ENCODE results near the gene TMEM140.
"Not testable (repeated sequence)": the region's sequence is repeated elsewhere in the genome, so short reads cannot be mapped to it uniquely, and the experiment has no call there.

The TMEM140 gene

DNA sequence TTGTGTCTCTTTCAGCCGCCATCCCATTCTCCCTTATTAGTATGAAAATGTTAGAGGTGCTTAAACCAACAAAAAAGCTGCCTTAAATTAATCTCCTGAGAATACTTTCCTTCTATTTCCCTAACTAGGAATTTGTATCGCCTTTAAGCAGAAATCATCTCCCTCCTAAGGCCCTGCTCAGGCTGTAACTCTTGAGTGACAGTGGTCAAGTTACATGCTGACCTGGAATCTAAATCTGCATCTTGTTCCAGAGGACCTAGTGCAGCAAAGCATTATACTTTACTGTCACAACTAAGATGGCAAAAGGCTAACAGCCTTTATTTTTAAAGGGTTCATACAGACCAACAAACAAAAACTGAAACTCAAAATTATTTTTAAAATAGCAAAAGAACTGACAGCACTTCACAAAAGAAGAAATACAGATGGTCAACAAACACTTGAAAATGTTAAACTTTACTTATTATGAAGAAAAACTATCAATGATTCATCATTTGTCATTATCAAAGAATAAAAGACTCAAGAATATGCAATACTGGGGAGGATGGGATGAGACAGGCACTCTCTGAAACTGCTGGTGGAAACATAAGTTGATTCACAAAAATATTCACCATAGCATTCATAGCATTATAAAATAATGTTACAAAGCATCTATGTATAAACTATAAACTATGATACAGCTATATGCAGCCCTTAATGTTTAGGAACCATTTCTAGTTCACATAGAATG, 11.7 kb downstream of the TMEM140 start:
- no peak for DNase-seq

DNA sequence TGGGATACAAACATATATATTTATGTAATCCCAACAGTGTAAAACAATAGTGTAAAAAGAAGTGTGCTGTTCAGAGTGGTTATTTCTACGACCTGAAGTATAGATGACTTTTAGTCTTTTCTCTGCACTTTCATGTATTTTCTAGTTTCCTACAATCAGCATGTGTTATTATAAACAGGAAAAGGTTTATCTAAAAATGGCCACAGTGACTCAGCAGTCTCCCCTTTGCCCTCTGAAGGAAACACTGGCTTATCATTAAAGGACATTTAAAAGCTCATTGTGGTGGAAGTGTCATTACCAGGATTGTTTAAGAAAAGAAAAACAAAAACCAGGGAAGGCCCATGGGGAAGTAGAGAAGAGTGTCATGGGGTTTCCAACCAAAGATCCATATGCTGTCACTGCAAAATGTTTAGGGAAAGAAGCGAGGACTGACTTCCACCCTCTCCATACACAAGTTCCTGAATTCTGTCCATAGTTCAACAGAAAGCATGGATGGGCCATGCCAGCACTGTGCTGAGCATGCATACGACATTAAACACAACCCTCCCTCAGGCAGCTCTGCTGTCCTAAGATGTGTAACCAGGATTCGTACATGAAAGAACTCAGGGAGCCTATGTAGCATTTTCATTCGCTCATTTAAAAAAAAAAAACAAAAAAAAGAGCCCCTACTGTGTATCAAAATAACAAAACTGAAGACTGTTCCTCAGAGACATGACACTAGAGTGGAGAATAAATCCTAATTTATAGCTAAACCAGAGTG, 12.4 kb downstream of the TMEM140 start:
- no peak for DNase-seq

DNA sequence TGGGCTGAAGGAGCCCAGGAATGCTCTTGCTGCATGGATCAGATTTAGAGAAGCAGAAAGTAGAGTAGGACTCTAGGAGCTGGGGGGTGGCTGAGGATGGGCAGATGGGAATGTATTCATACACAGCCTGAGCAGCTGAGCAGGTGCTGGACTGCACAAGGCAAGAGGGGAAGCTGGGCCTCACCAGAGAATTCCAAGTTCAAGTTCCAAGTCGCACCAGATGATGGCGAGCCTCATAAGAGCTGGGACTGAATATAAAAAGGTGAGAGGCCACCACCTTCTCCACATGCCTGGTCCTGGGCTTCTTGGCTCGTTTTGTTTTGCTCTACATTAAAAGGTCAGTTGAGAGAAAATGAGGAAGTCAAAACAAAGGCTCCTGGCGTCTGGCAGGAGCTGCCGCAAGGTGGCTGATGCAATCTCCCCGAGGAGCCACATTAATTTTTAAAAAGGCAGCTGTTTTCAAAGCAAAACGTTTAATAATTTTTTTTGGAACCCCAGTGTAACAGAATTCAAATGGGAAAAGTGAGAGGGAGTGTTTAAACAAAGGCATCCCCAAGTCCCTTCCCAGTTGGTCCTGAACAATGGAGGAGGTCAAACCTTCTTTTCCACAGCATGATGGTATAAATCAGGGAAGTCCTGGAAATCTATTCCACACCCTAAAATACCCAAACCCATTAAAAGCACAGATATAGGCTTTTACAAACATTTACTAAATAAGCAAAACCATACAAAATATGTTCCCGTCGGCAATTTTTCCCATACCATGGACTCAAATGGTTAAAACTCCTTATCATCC, 13.2 kb downstream of the TMEM140 start:
- DNase-seq: no peak

DNA sequence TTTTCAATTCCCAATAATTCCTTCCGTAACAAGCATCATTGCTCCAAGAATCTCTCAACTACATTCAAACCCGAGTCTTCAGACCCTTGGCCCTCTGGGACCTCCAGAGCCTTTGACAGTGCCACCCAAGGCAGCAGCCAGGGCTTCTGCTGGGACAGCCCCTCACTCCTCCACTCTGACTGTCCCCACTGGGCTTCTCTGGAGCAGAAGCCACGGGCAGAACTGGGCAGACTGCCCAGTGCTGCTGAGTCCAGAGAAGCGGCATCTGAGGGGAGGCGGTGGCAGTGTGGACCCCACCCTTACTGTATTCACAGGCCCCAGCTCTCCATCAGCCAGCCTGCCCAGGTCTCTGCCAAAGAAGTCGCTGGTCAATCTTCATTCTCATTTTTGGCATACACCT, 13.8 kb downstream of the TMEM140 start:
- DNase-seq: no peak

DNA sequence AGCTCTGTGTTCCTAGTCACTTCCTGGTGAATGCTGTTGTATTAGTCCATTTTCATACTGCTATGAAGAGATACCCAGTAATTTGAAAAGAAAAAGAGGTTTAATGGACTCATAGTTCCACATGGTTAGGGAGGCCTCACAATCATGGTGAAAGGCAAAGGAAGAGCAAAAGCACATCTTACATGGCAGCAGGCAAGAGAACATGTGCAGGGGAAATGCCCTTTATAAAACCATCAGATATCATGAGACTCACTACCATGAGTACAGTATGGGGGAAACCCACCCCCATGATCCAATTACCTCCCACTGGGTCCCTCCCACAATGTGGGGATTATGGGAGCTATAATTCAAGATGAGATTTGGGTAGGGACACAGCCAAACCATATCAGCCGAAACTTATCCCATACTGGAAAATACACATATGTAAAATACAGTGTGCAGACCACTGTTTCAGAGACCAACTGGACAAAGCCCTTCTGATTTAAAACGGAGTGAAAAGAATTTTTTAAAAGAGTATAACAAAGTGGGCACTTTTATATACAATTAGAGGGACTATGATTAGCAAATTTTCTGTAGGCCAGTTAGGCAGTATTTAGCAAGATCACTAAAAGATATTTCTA, 14.6 kb downstream of the TMEM140 start:
- DNase-seq: no peak

DNA sequence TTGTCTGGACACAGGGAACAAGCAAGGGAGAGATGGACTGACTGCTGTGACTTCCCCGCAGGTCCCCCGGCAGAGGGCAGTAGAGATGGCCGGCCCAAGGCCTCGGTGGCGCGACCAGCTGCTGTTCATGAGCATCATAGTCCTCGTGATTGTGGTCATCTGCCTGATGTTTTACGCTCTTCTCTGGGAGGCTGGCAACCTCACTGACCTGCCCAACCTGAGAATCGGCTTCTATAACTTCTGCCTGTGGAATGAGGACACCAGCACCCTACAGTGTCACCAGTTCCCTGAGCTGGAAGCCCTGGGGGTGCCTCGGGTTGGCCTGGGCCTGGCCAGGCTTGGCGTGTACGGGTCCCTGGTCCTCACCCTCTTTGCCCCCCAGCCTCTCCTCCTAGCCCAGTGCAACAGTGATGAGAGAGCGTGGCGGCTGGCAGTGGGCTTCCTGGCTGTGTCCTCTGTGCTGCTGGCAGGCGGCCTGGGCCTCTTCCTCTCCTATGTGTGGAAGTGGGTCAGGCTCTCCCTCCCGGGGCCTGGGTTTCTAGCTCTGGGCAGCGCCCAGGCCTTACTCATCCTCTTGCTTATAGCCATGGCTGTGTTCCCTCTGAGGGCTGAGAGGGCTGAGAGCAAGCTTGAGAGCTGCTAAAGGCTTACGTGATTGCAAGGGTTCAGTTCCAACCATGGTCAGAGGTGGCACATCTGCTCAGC, 16.6 kb downstream of the TMEM140 start:
- no peak for DNase-seq

DNA sequence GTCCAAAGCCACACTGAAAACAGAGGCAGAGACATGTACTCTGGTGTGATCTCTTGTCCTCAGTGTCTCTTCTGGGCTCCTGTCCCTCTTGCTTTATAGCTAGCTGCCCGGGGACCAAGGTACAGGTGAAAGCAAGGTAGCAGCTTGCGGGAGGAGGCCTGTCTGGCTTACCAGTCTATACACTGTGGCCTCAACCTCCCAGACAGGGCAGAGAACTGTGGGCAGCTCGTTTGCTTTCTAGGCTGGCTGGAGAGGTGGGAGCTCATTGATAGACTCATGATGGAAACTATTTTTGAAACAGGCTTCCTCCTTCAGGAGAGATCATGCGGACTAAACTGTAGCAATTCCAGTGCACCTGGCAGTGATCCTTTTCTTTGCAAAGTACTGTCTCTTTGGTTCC, 18.0 kb downstream of the TMEM140 start:
- no peak for DNase-seq

DNA sequence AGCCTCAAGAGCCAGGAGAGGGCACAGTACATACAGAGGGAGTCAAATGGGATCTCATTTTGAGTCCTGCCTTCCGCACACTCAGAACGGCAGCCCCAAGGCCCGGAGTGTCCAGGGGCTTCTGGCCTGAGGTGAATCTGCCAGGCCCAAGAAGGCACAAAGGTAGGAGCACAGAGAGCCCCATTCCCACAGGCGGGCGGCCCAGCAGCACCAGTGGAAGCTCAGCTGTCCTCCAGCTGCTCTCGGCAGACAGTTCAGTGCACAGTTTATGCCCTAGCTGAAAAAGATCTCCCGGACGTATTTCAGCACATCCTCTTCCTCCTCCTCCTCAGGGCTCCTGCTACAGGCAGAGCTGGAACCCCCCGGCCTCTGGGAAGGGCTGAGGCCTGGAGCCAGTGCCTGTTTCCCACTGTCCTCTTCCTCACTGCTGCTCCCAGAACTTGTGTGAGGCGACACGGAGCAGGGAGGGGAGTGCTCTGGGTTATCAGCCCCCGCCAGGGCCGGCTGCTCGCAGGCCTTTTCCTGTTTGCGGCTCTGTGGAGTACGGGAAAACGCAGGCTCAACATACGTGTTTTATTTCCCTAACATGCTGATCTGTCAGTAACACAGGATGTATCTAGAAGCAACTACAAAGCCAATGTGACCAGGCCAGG, 18.6 kb downstream of the TMEM140 start:
- DNase-seq: no peak

DNA sequence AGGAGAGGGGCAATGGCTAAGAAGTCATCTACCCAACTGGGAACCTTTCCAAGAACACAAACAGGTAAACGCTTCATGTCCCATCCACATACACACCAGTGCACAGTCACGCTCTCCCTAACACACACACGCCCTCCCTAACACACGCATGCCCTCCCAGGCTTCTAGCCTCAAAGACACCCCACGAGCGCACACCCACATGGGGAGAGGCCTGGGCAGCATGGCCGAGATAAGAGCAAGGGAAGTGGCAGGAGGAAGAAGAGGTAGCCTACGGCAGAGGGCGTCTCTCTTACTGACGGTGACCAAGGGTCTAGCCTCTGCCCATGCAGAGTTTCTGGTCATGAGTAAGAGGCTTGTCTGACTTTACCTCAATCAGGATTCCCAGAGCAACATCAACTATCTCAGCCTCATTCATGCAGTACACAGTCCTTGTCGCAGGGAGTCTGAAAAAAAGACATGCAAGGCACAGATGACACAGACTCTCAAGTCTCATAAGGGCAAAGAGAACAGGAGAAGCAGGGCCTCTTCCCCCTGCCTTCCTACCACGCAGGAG, 19.6 kb downstream of the TMEM140 start:
- no peak for DNase-seq

DNA sequence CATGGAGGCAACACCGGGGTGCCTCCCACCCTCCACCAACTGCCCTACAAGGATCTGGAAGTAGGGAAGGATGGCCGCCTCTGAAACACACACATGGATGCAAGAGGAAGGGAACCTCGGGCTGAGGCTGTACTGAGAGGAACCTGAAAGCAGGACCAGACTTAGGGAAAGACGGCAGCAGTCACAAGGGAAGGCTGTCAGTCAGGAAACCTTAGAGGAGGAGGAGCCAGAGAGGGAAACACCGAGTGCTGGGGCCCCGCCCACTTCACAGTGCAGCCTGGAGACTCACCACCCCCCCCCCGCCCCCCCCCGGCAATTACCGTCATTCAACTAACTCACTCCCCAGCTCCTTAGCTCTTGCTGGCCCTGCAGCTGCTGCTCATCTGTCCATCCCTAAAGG, 20.1 kb downstream of the TMEM140 start:
- DNase-seq: no peak

DNA sequence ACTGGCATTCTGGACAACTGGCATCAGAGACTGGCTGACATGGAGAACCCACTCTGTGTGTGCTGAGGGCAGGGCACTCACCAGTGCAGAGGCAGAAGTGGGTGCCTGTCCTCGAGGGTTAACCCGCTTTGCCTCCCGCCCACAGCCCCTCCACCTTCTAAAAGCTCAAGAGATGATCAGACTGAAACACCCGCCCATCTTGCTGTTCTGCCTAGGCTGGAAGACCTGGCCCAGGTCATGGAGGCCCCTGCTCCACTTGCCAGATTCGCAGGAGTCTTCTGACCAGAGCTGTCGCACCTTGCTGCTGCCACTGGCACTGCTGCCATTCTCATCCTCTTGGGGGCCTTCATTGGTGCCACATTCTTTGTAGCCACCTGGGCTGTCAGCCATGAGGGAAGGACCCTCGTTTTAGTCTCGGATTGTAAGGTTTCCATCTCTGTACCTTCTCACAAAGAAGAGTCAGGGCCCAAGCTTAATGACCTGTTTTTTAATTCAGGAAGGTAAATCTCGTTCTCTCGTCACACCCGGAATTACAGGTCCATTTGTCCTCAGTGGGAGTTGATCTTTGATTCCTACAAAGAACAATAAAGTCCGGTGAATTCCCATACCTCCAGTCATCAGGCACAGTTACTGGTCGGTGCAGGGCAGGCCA, 20.7 kb downstream of the TMEM140 start:
- DNase-seq: no peak

DNA sequence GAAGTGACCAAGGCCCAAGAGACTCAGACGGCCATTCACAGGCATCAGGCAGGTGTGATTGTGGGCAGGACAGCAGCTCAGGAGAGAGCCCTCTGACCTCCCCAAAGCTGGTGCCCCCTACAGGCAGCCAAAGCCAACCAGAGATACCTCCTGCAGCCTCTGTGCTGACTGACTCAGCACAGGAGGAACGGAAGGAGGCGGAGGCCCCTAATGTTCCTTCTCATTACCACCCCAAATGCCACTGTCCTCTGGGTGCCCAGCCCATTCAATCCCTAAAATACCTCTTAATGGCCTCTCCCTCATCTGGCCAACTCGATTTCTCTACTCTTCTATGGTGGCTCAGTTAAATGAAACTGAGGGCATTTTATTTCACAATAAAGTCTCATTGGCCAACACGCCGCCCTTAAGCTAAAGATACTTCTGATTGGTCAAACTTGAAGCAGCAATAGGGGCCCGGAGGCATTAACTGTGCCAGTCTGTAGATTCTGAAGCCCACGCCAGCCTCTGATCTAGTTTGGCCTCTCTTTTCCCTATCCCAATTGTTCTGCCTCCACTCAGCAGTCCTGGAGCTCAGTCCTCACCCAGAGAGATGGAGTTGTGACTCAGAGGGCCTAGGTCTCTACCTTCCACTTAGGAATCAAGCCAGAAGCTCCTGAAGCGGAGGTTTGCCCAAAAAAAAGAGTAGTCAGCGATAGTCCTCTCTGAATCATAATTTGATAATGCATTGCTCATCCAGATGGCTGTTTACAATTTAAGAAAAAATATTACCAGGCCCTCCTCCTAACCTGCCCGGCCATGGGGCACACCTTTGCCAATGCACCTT, 21.5 kb downstream of the TMEM140 start:
- no peak for DNase-seq

DNA sequence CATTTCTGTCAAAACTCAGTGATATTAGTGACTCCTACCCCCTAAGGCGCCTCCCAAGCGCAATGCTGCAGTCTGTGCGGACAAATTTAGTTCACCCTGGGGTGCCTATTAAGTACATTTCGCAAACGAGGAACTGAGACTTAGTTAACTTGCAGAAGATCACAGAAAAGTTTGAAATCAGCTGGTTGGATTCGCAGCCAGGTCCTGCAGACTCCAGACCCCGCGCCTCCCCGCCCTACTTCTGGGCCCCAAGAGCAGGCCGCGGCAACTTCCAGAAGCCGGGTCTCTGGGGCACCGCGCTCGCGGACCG, 22.0 kb downstream of the TMEM140 start:
- no peak for DNase-seq

DNA sequence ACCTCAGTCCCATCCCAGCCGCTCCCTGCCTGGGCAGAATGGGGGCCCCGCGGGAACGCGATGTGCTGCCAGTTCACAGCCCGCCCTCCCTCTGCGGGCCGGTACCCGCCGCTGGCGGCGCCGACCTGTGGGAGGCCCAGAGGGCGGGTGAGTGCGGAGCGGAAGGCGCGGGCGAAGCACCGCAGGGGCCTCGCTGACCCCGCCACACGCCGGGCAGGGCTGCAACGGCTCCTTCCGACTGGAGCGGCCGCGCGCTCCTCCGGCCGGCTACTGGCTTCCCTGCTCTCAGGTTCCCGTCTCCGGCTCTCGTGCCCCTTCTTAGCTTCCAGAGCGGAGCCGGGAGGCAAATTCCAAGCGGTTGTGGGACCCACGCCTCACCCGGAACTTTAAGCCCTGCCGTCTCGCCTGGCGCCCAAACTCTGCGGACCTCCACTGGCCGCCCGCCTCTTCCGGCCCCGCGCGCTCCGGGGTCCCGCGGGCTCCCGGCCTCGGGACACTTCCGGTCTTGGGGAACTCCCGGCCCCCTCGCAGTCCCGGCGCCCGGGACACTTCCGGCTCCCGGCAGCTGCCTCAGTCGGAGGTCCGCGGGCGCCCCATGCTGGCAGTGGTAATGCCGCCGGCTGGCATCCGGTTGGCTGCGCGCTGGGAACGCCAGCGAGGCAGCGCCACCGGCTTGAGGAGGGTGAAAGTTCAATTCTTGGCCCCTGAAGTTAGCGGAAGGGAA, 22.6 kb downstream of the TMEM140 start, which contains the start of gene CYREN:
Gene CYREN (minus strand): TSS at position 434 of the 724 bp plus-strand sequence. CDS start 1,785 bp downstream, outside the sequence.
- DNase-seq: peak; percentile 66

DNA sequence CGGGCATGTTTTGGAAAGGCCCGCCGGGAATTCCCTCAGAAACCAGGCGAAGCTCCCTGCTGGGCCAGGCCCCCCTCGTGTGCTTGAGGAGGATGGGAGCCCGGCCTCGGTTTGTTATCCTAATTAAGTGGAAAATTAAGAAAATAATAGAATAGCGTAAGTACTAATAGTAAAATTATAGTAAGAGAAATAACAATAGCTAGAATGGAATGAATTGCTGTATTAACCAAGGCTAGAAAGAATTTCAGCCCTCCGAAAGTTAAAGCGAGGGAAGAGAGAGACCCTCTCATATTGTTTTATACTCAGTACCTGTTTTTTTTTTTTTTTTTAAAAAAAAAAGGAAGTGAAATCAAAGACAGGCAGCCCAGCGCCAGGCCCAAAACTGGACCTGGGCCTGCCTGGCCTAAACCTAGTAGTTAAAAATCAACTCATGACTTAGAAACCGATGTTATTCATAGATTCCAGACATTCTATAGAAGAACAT, 23.2 kb downstream of the TMEM140 start:
- not testable (repeated sequence) for DNase-seq

DNA sequence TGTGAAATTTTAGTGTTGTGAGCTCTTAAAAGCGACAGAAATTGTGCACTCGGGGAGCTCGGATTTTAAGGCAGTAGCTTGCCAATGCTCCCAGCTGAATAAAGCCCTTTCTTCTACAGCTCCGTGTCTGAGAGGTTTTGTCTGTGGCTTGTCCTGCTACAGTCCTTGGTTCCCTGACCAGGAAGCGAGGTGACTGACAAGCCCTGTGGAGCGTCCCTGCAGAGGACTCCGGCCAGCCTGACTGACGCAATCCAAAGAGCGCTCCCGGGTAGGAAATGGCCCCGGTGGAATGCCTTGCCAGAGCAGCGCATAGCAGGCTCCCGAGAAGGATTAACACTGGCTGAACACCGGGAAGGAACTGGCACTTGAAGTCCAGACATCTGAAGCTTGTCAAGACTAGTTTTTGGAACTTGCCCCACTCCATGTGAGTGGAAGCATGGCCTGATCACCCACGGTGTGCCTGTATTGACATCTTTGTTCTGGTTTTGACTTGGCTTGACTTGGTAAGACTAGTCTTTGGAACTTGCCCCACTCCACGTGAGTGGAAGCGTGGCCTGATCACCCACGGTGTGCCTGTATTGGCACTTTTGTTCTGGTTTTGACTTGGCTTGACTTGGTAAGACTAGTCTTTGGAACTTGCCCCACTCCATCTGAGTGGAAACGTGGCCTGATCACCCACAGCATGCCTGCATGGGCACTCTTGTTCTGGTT, 23.9 kb downstream of the TMEM140 start:
- not testable (repeated sequence) for DNase-seq

DNA sequence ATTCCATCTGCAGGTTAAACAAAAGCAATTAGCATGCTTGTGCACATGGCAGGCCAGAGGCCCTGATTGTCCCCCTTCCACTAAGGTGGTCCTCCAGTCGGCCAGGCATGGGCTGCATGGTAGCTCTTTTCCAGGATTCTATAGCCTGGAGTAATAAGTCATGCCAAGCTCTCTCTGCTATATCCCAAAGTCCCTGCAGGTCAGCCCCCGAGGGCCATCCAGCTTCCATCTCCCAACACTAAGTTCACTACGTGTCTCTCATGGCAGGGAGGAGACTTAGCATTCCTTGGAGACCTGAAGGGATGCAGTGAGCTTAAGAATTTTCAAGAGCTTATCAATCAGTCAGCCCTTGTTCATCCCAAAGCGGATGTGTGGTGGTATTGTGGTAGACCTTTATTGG, 26.0 kb downstream of the TMEM140 start:
- not testable (repeated sequence) for DNase-seq

DNA sequence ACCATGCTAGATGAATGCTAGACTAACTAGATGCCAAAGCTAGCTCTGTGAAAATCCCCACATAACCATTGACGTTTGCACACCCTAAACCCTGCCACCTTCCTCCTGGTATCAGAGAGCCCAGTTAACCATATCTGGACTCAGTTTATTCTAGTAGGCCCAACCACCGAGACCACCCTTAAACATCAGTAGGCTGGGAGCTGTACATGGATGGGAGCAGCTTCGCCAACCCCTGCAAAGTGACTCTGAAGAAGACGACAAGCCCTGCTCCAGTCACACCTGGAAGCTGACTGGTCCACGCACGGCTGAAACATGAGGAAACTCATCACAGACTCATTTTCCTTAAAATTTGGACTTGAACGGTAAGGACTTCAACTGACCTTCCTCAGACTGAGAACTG, 27.1 kb downstream of the TMEM140 start:
- DNase-seq: no peak

DNA sequence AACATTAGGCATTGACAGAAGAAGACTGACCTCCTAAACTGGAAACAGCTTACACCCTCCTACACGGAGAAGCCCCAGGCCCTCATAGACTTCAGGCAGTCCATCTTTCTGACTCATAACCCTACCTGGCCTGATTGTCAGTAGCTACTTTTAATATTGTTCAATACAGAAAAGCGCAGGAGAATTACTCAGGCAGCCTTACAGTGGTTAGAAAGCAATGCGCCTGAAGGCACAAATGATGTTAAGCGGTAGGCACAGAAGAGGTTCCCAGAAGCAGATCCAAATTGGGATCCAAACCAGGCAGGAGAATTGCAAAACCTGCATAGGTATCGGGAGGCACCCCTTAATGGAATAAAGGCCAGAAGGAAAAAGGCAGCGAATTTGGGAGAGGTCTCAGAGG, 28.1 kb downstream of the TMEM140 start:
- no peak for DNase-seq
